Ovary (tissue), 9 donors: ENCODE measurements around the gene SLCO6A1. TPM values are rescaled to one million over a fixed set of nuclear protein-coding genes. Genes with fewer than 3 reads are reported as not detected.

ENCODE experiments used
- DNase-seq, 5 donors: peaks; one replicate each; pipeline ENCODE4 v3.0.0-alpha.2; 2019 to 2020
- H3K27ac ChIP-seq, 2 donors: fragments of 200-600 bp; one replicate each; pipeline versions ENCODE4 v1.5.1 to v1.8.0; 2019 to 2022
- H3K27me3 ChIP-seq: fragments of 200-600 bp; one replicate; pipeline ENCODE4 v1.8.0; 2022
- H3K36me3 ChIP-seq: fragments of 200-600 bp; sonication (generic); one replicate; pipeline ENCODE4 v1.5.1; 2019
- H3K4me1 ChIP-seq: one replicate; pipeline ENCODE4 v1.8.1; 2013; ENCODE audit warnings: mild to moderate bottlenecking, moderate library complexity; ENCODE audit not compliant: insufficient read depth
- H3K4me3 ChIP-seq: fragments of 200-600 bp; sonication (generic); one replicate; pipeline ENCODE4 v1.5.1; 2017
- H3K9me3 ChIP-seq, 2 donors: fragments of 200-600 bp in 1 of 2; sonication (generic) in 1 of 2; one replicate each; pipeline versions ENCODE4 v1.5.1 to v1.8.1; 2013 to 2019; ENCODE audit warnings: mild to moderate bottlenecking in 1 of 2, moderate library complexity in 1 of 2
- EP300 ChIP-seq: sonication (generic); formaldehyde crosslinking; IDR thresholded peaks from one replicate; pipeline ENCODE4 v1.6.1; 2017; ENCODE audit warnings: antibody characterized with exemption
- POLR2A ChIP-seq: fragments of 450-650 bp; IDR thresholded peaks from one replicate; pipeline ENCODE4 v1.6.1; 2017; ENCODE audit warnings: antibody characterized with exemption, mild to moderate bottlenecking, moderate library complexity
- WGBS, 3 donors: extraction: QIAGEN DNeasy Blood & Tissue Kit in 1 of 3; methylation state at CpG; one replicate each; pipeline versions ENCODE4 v1.1.5 to v1.1.7; 2013 to 2017; 5-methylcytosine and 5-hydroxymethylcytosine counted together
- intact Hi-C, 4 donors: fragments of 100-400 bp; cut with DNase I; formaldehyde crosslinking; loops; one replicate each; pipeline versions ENCODE4 v1.11.0 to v1.15.1; 2022 to 2023
- polyA plus RNA-seq, 2 donors: library from polyadenylated mRNA; stranded (reverse); fragments of 200-250 nt in 1 of 2; fragments of 350-450 nt in 1 of 2; fragmentation: Illumina TruSeq in 1 of 2; extraction: RNeasy Lipid Tissue Mini Kit (QIAGEN cat#74804) in 1 of 2; gene quantifications; one replicate each; pipeline ENCODE4 v1.2.3, GENCODE V29; 2013 to 2014
- total RNA-seq, 7 donors: library from RNA; depleted of rRNA in 2 of 7; stranded (reverse); fragments of >200 nt in 2 of 7; fragmentation: NEBNext Ultra II Directional in 3 of 7; extraction: Animal tissue kit (Norgen Biotek cat#: 25700) in 3 of 7; gene quantifications; one replicate each; pipeline versions ENCODE4 v1.1.0 to v1.2.4, GENCODE V29; 2016 to 2023
- TF ChIP-seq, protein P1 (sequence below), 3 donors: fragments of 450-650 bp in 2 of 3; fragments of 200-600 bp in 1 of 3; IDR thresholded peaks; one replicate each; pipeline versions ENCODE4 v1.5.1 to v1.8.0; 2016 to 2022; ENCODE audit warnings: antibody characterized with exemption in 3 of 3, mild to moderate bottlenecking in 1 of 3
- donor health status: DM: no; HTN: no; CAD: no; lungs with moderate emphysema.
- donor health status: DM: no; HTN: no; CAD: no.
- donor health status: Bipolar disorder and iron deficiency.
- donor health status: DM: yes; HTN: yes; CAD: no.
- donor health status: DM: no; HTN: no; CAD: no.
- donor health status: DM: yes; HTN: yes; CAD: no.

The SLCO6A1 gene
- total and polyA plus RNA-seq, 9 donors: not detected

GRCh38 chr5:102481054-102481715 lies 17.6 kb downstream of the SLCO6A1 start:
- Histone ChIP-seq H3K36me3 (no peaks in the 10 kb centered on the region), H3K27me3 (no peaks in the 10 kb centered on the region), H3K4me1 (no peaks in the 10 kb centered on the region), H3K4me3 (no peak overlapping the region), H3K9me3 (no peaks in the 10 kb centered on the region), H3K27ac (no peak overlapping the region)
- DNase-seq: no peak
- TF ChIP-seq EP300 (no peak), POLR2A (no peak)
- TF ChIP-seq, protein P1, sequence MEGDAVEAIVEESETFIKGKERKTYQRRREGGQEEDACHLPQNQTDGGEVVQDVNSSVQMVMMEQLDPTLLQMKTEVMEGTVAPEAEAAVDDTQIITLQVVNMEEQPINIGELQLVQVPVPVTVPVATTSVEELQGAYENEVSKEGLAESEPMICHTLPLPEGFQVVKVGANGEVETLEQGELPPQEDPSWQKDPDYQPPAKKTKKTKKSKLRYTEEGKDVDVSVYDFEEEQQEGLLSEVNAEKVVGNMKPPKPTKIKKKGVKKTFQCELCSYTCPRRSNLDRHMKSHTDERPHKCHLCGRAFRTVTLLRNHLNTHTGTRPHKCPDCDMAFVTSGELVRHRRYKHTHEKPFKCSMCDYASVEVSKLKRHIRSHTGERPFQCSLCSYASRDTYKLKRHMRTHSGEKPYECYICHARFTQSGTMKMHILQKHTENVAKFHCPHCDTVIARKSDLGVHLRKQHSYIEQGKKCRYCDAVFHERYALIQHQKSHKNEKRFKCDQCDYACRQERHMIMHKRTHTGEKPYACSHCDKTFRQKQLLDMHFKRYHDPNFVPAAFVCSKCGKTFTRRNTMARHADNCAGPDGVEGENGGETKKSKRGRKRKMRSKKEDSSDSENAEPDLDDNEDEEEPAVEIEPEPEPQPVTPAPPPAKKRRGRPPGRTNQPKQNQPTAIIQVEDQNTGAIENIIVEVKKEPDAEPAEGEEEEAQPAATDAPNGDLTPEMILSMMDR (IDR thresholded peaks at IDR 0.05): no peak
- WGBS, 3 donors: 28 to 33% (median 30%) methylated on average over 1 of the region's 1 CpG
- intact Hi-C loops: no loop called here

- Histone ChIP-seq H3K9me3 (no peaks in the 10 kb centered on the region), H3K4me1 (no peaks in the 10 kb centered on the region), H3K36me3 (no peaks in the 10 kb centered on the region), H3K27ac (no peak overlapping the region), H3K27me3 (no peaks in the 10 kb centered on the region), H3K4me3 (no peak overlapping the region)
- intact Hi-C loops: no loop called here
- TF ChIP-seq POLR2A (no peak), EP300 (no peak)
- TF ChIP-seq, protein P1 (IDR thresholded peaks at IDR 0.05): no peak
- no peak for DNase-seq
These were observed 45.1 kb downstream of the SLCO6A1 start for GRCh38 chr5:102453716-102454115.

GRCh38 chr5:102451082-102451481 lies 47.7 kb downstream of the SLCO6A1 start:
- Histone ChIP-seq H3K4me1 (no peaks in the 10 kb centered on the region), H3K4me3 (no peak overlapping the region), H3K27ac (no peak overlapping the region), H3K9me3 (no peaks in the 10 kb centered on the region), H3K36me3 (no peaks in the 10 kb centered on the region), H3K27me3 (no peaks in the 10 kb centered on the region)
- TF ChIP-seq POLR2A (no peak), EP300 (no peak)
- TF ChIP-seq, protein P1 (IDR thresholded peaks at IDR 0.05): no peak
- intact Hi-C loops: no loop called here
- no peak for DNase-seq
- 77 to 89% (median 83%) methylated on average over 3 of the region's 3 CpGs for WGBS, 3 donors

DNA sequence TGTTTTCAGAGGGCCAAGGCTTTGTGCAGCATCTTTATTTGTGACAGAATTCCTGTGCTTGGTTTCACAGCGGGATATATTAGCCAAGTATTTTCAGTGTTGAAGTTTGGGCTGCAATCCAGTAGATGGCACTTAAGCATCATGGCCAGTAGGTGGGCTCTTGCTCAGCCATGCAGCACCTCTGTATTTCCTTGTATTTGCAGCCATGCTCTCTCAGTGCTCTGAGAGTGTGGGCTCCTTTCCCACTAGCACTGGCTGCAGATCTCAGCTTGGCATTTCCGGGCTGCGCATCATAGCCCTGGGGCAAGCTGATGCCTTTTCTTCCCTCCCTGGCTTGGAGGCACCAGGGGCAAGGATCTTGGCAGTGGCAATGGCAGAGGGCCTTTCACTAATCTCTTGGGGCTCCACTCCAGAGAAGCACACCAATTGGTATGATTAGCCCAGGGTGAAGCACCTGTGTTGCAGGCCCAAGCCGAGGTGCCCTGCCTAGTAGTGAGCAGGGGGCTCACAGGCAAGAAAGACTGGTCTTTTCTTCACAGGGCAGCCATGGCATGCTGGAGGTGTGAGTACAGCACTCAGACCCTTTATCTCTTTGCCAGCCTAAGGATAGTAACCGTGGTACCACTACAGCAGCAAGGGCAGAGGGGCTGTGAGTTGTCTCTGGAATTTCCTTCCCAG lies 48.3 kb downstream of the SLCO6A1 start:
- intact Hi-C loops: no loop called here
- Histone ChIP-seq H3K4me3 (no peak overlapping the region), H3K27ac (no peak overlapping the region), H3K4me1 (no peaks in the 10 kb centered on the region), H3K9me3 (no peaks in the 10 kb centered on the region), H3K27me3 (no peaks in the 10 kb centered on the region), H3K36me3 (no peaks in the 10 kb centered on the region)
- WGBS, 3 donors: 85 to 90% (median 85%) methylated on average over 5 of the region's 5 CpGs
- peak in 1 of 5 donors; percentile 4 for DNase-seq
- TF ChIP-seq, protein P1 (IDR thresholded peaks at IDR 0.05): no peak
- TF ChIP-seq EP300: no peak
- no peak for TF ChIP-seq POLR2A
